Right ventricle myocardium superior (tissue), 1 donor: ENCODE data around the gene PLA2G4B. TPM values are rescaled to one million over a fixed set of nuclear protein-coding genes. Genes with fewer than 3 reads are reported as not detected.

Source experiments
- ATAC-seq: fragments of 200-7000 bp; cut with Tn5 transposase; one replicate; pipeline ENCODE4 v1.9.1; 2020; ENCODE audit warnings: mild to moderate bottlenecking; ENCODE audit not compliant: poor library complexity
- DNase-seq: peaks from one replicate; pipeline ENCODE4 v3.0.0-alpha.2; 2020
- intact Hi-C: fragments of 100-400 bp; cut with DNase I; formaldehyde crosslinking; loops from one replicate; pipeline ENCODE4 v1.11.2; 2022
- microRNA-seq: library from miRNA; unstranded; fragments of <30 nt; microRNA quantifications from one replicate; pipeline ENCODE4 v1.2.0, GENCODE V29; 2020
- total RNA-seq: library from RNA; stranded (reverse); fragmentation: NEBNext Ultra II Directional; extraction: Animal tissue kit (Norgen Biotek cat#: 25700); gene quantifications from one replicate; pipeline ENCODE4 v1.2.1, GENCODE V29; 2021
- donor health status: DM: no; HTN: yes; CAD: no; lungs with severe emphysema.

PLA2G4B gene
- total RNA-seq, 1 donor from 2014 or later = 3.6 TPM

GRCh38 chr15:41893422-41894250 lies 55.0 kb downstream of the PLA2G4B start, which contains the start of gene SPTBN5:
Gene SPTBN5, minus strand, starts transcription at chr15:41894053. Its CDS starts 556 bp downstream, at chr15:41893497.
- DNase-seq (no peak), ATAC-seq (no peak)
- intact Hi-C loops = no loop called here

GRCh38 chr15:41894251-41894790 lies 55.7 kb downstream of the PLA2G4B start:
- intact Hi-C loops = no loop called here
- no peak for DNase-seq

GRCh38 chr15:41894791-41895463 lies 56.3 kb downstream of the PLA2G4B start:
- ATAC-seq (peak; percentile 80), DNase-seq (peak; percentile 88)
- intact Hi-C loops = no loop called here

More at GRCh38 chr15:41894251-41894790, 55.7 kb downstream of the PLA2G4B start:
- ATAC-seq = peak; percentile 14

- DNase-seq (no peak), ATAC-seq (no peak)
- intact Hi-C loops = no loop called here
Measured at GRCh38 chr15:41895491-41895890, 56.8 kb downstream of the PLA2G4B start.

- DNase-seq = no peak
- no peak for ATAC-seq
- intact Hi-C loops = no loop called here
Measured at GRCh38 chr15:41895957-41896356, 57.3 kb downstream of the PLA2G4B start.

GRCh38 chr15:41896566-41896965 lies 57.9 kb downstream of the PLA2G4B start:
- no peak for ATAC-seq

GRCh38 chr15:41897363-41897799 lies 58.7 kb downstream of the PLA2G4B start:
- ATAC-seq = no peak
- intact Hi-C loops = no loop called here

More at GRCh38 chr15:41896566-41896965, 57.9 kb downstream of the PLA2G4B start:
- intact Hi-C loops = no loop called here
- DNase-seq = no peak

More at GRCh38 chr15:41897363-41897799, 58.7 kb downstream of the PLA2G4B start:
- no peak for DNase-seq

Small RNA genes lying within 50 kb of the gene (microRNA-seq; reads per million reads assigned to microRNA genes)
- gene MIR4310 = not detected

Other genes starting within 250 kb of the PLA2G4B start
- gene MGA, start 178.4 kb upstream of the PLA2G4B start, total RNA-seq = 25.0 TPM
- 15.1 TPM for gene MAPKBP1, start 64.4 kb upstream of the PLA2G4B start, total RNA-seq
- gene JMJD7, start 10.8 kb upstream of the PLA2G4B start, total RNA-seq = 14.3 TPM
- 3.4 TPM for gene SPTBN5, start 55.2 kb downstream of the PLA2G4B start, total RNA-seq
- gene EHD4, start 133.7 kb downstream of the PLA2G4B start, total RNA-seq = 47.2 TPM
- gene PLA2G4E, start 182.2 kb downstream of the PLA2G4B start, total RNA-seq = not detected